Ovary (tissue), 10 donors: ENCODE data around the gene CGA. TPM values are rescaled to one million over a fixed set of nuclear protein-coding genes. Genes with fewer than 3 reads are reported as not detected.
"Not testable (repeated sequence)": the region's sequence is repeated elsewhere in the genome, so short reads cannot be mapped to it uniquely, and the experiment has no call there.

Experiments
- DNase-seq, 5 donors: peaks; one replicate each; pipeline ENCODE4 v3.0.0-alpha.2; 2019 to 2020
- H3K27ac ChIP-seq, 2 donors: fragments of 200-600 bp; one replicate each; pipeline versions ENCODE4 v1.5.1 to v1.8.0; 2019 to 2022
- H3K27me3 ChIP-seq: fragments of 200-600 bp; one replicate; pipeline ENCODE4 v1.8.0; 2022
- H3K36me3 ChIP-seq: fragments of 200-600 bp; sonication (generic); one replicate; pipeline ENCODE4 v1.5.1; 2019
- H3K4me1 ChIP-seq: one replicate; pipeline ENCODE4 v1.8.1; 2013; ENCODE audit warnings: mild to moderate bottlenecking, moderate library complexity; ENCODE audit not compliant: insufficient read depth
- H3K4me3 ChIP-seq: fragments of 200-600 bp; sonication (generic); one replicate; pipeline ENCODE4 v1.5.1; 2017
- H3K9me3 ChIP-seq, 2 donors: fragments of 200-600 bp in 1 of 2; sonication (generic) in 1 of 2; one replicate each; pipeline versions ENCODE4 v1.5.1 to v1.8.1; 2013 to 2019; ENCODE audit warnings: mild to moderate bottlenecking in 1 of 2, moderate library complexity in 1 of 2
- CTCF ChIP-seq, 3 donors: fragments of 450-650 bp in 2 of 3; fragments of 200-600 bp in 1 of 3; IDR thresholded peaks; one replicate each; pipeline versions ENCODE4 v1.5.1 to v1.8.0; 2016 to 2022; ENCODE audit warnings: antibody characterized with exemption in 3 of 3, mild to moderate bottlenecking in 1 of 3
- EP300 ChIP-seq: sonication (generic); formaldehyde crosslinking; IDR thresholded peaks from one replicate; pipeline ENCODE4 v1.6.1; 2017; ENCODE audit warnings: antibody characterized with exemption
- POLR2A ChIP-seq: fragments of 450-650 bp; IDR thresholded peaks from one replicate; pipeline ENCODE4 v1.6.1; 2017; ENCODE audit warnings: antibody characterized with exemption, mild to moderate bottlenecking, moderate library complexity
- WGBS, 3 donors: extraction: QIAGEN DNeasy Blood & Tissue Kit in 1 of 3; methylation state at CpG; one replicate each; pipeline versions ENCODE4 v1.1.5 to v1.1.7; 2013 to 2017; 5-methylcytosine and 5-hydroxymethylcytosine counted together
- intact Hi-C, 4 donors: fragments of 100-400 bp; cut with DNase I; formaldehyde crosslinking; loops; one replicate each; pipeline versions ENCODE4 v1.11.0 to v1.15.1; 2022 to 2023
- long read RNA-seq, 3 donors: library from polyadenylated mRNA in 2 of 3; unstranded in 2 of 3; transcript quantifications; one replicate each; pipeline ENCODE4 v2.0.0 and lab custom pipeline, GENCODE V29; 2021 to 2026
- polyA plus RNA-seq, 2 donors: library from polyadenylated mRNA; stranded (reverse); fragments of 200-250 nt in 1 of 2; fragments of 350-450 nt in 1 of 2; fragmentation: Illumina TruSeq in 1 of 2; extraction: RNeasy Lipid Tissue Mini Kit (QIAGEN cat#74804) in 1 of 2; gene quantifications; one replicate each; pipeline ENCODE4 v1.2.3, GENCODE V29; 2013 to 2014
- total RNA-seq, 7 donors: library from RNA; depleted of rRNA in 2 of 7; stranded (reverse); fragments of >200 nt in 2 of 7; fragmentation: NEBNext Ultra II Directional in 3 of 7; extraction: Animal tissue kit (Norgen Biotek cat#: 25700) in 3 of 7; gene quantifications; one replicate each; pipeline versions ENCODE4 v1.1.0 to v1.2.4, GENCODE V29; 2016 to 2023
- donor health status: DM: no; HTN: no; CAD: no; lungs with moderate emphysema.
- donor health status: DM: no; HTN: no; CAD: no.
- donor health status: Bipolar disorder and iron deficiency.
- donor health status: DM: yes; HTN: yes; CAD: no.
- donor health status: DM: no; HTN: no; CAD: no.
- donor health status: DM: yes; HTN: yes; CAD: no.

The CGA gene
- total RNA-seq (not detected), polyA plus RNA-seq (not detected)
- long read RNA-seq, donor 1: 0 reads
- long read RNA-seq, donor 2: 0 reads
- long read RNA-seq, donor 3: 0 reads

- Histone ChIP-seq H3K9me3 (no peaks in the 10 kb centered on the region), H3K27ac (no peak within 1 kb of the TSS), H3K36me3 (no peaks in the 10 kb centered on the region), H3K4me1 (no peaks in the 10 kb centered on the region), H3K4me3 (no peak within 1 kb of the TSS), H3K27me3 (no peaks in the 10 kb centered on the region)
- 48 to 55% (median 51%) methylated on average over 6 of the region's 6 CpGs for WGBS, 3 donors
- TF ChIP-seq POLR2A: no peak
- no peak for TF ChIP-seq CTCF (IDR thresholded peaks at IDR 0.05)
- TF ChIP-seq EP300: no peak
- intact Hi-C loops: no loop called here
- DNase-seq: no peak
These were observed at the start of gene CGA for GRCh38 chr6:87095087-87095509. Gene CGA, minus strand, starts transcription at chr6:87095106. Its CDS starts 6,906 bp downstream, at chr6:87088200.

DNA sequence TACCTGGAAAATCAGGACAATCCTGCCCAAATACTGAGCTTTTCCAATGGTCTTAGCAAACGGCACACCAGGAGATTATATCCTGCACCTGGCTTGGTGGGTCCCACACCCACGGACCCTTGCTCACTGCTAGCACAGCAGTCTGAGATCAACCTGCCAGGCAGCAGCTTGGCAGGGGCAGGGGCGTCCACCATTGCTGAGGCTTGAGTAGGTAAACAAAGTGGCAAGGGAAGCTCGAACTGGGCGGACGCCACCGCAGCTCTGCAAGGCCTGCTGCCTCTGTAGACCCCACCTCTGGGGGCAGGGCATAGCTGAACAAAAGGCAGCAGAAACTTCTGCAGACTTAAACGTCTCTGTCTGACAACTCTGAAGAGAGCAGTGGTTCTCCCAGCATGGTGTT is 45.0 kb upstream of the CGA start:
- H3K27me3 ChIP-seq, intact Hi-C loops: not testable (repeated sequence)
- 88 to 92% (median 90%) methylated on average over 8 of the region's 8 CpGs for WGBS, 3 donors

DNA sequence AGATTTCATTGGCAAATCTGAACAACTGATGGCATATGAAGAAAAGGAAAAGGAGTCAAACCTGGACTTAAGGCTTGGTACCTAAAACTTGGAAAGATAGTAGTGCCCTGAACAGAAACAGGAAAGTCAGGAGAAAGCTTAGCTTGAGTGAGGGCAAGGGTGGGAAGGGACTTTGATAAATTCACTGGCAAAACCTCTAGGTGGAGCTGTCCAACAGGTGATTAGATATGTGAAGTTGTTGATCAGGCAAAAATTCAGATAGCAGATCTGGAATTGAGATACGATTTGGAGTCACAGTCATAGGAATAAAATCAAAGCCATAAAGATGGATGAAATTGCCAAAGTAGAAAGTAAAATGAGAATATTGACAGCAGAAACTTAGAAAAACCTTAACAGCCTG is 44.3 kb upstream of the CGA start:
- 37 to 56% (median 49%) methylated on average over 1 of the region's 1 CpG for WGBS, 3 donors
- Histone ChIP-seq H3K4me3 (no peak overlapping the region), H3K4me1 (no peaks in the 10 kb centered on the region), H3K27me3 (no peaks in the 10 kb centered on the region), H3K36me3 (no peaks in the 10 kb centered on the region), H3K27ac (no peak overlapping the region), H3K9me3 (peaks cover 0 to 3% of the 10 kb centered on the region in 2 donors)
- TF ChIP-seq POLR2A: no peak
- peak in 1 of 3 donors; percentile 11 for TF ChIP-seq CTCF (IDR thresholded peaks at IDR 0.05)
- TF ChIP-seq EP300: no peak
- DNase-seq: no peak
- intact Hi-C loops: no loop called here

More for the DNA sequence above, 45.0 kb upstream of the CGA start:
- not testable (repeated sequence) for H3K4me3 ChIP-seq, H3K4me1 ChIP-seq, H3K27ac ChIP-seq, H3K9me3 ChIP-seq, H3K36me3 ChIP-seq, DNase-seq

DNA sequence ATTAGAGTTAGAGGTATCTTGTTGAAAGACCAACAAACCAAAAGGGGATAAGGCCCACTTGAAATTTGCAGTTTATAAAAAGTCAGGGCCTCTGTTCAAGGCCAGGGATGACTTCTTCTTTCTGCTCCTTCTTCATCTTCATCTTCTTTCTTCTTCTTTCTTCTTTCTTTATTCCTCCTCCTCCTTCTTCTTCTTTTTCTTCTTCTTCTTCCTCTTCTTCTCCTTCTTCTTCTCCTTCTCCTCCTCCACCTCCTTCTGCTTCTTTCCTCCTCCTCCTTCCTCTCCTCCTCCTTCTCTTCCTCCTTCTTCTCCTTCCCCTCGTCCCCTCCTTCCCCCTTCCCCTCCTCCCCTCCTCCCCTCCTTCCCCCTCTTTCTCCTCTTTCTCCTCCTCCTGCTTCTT is 42.1 kb upstream of the CGA start:
- no peak for DNase-seq
- Histone ChIP-seq H3K4me1 (no peaks in the 10 kb centered on the region), H3K36me3 (no peaks in the 10 kb centered on the region), H3K27ac (no peak overlapping the region), H3K27me3 (no peaks in the 10 kb centered on the region), H3K9me3 (peaks cover 0 to 3% of the 10 kb centered on the region in 2 donors), H3K4me3 (no peak overlapping the region)
- TF ChIP-seq POLR2A (no peak), CTCF (IDR thresholded peaks at IDR 0.05) (no peak), EP300 (no peak)
- 29 to 54% (median 50%) methylated on average over 1 of the region's 1 CpG for WGBS, 3 donors
- intact Hi-C loops: no loop called here

DNA sequence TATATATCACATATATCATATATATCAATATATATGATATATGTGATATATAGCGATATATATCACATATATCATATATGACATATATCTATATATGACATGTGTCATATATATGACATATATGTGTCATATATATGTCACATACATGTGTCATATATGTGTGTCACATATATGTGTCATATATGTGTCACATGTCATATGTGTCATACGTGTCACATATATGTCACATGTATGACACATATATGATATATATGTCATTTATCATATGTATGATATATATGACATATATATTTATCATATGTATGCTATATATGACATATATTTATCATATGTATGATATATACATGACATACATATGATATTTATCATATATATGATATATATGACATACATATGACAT is 32.8 kb upstream of the CGA start:
- DNase-seq: no peak
- H3K4me1 ChIP-seq: no peaks in the 10 kb centered on the region
- no peak overlapping the region for H3K4me3 ChIP-seq
- H3K27me3 ChIP-seq: no peaks in the 10 kb centered on the region
- TF ChIP-seq POLR2A: no peak
- H3K9me3 ChIP-seq: no peaks in the 10 kb centered on the region
- H3K36me3 ChIP-seq: no peaks in the 10 kb centered on the region
- intact Hi-C loops: no loop called here
- no peak overlapping the region for H3K27ac ChIP-seq
- WGBS, 3 donors: 81 to 85% (median 85%) methylated on average over 2 of the region's 2 CpGs
